GM23338 (cell line): ENCODE measurements around the gene GAPVD1. TPM values are rescaled to one million over a fixed set of nuclear protein-coding genes. Genes with fewer than 3 reads are reported as not detected.

Experiments
- ATAC-seq: fragments of 200-7000 bp; cut with Tn5 transposase; 3 replicates; pipeline ENCODE4 v1.9.1; 2020
- DNase-seq: peaks from one replicate; pipeline ENCODE4 v3.0.0-alpha.2; 2015; ENCODE audit warnings: low spot score
- H2AFZ ChIP-seq: fragments of 200-600 bp; sonication (generic); 2 replicates; pipeline ENCODE4 v1.8.0; 2016; ENCODE audit warnings: antibody characterized with exemption, mild to moderate bottlenecking, moderate library complexity
- H3F3A ChIP-seq: fragments of 200-600 bp; sonication (generic); replicated peaks from 2 replicates; pipeline ENCODE4 v1.8.0; 2017; ENCODE audit warnings: antibody characterized with exemption, mixed run types, low read depth
- H3K27ac ChIP-seq: fragments of 200-600 bp; sonication (generic); 2 replicates; pipeline ENCODE4 v1.6.1; 2016; ENCODE audit warnings: low read depth
- H3K27me3 ChIP-seq: fragments of 200-600 bp; sonication (generic); 2 replicates; pipeline ENCODE4 v1.8.0; 2016; ENCODE audit warnings: mild to moderate bottlenecking, mixed run types, moderate library complexity; ENCODE audit not compliant: insufficient read depth
- H3K36me3 ChIP-seq: fragments of 200-600 bp; sonication (generic); 2 replicates; pipeline ENCODE4 v1.8.0; 2016; ENCODE audit warnings: mild to moderate bottlenecking; ENCODE audit not compliant: insufficient read depth
- H3K4me1 ChIP-seq: fragments of 200-600 bp; sonication (generic); 2 replicates; pipeline ENCODE4 v1.8.0; 2016; ENCODE audit warnings: mild to moderate bottlenecking, moderate library complexity; ENCODE audit not compliant: insufficient read depth
- H3K4me2 ChIP-seq: fragments of 200-600 bp; sonication (generic); 2 replicates; pipeline ENCODE4 v1.7.1; 2017; ENCODE audit warnings: mixed run types
- H3K4me3 ChIP-seq: fragments of 200-600 bp; sonication (generic); 2 replicates; pipeline ENCODE4 v1.6.1; 2016; ENCODE audit warnings: mixed run types
- H3K79me2 ChIP-seq: fragments of 200-600 bp; sonication (generic); replicated peaks from 2 replicates; pipeline ENCODE4 v1.8.0; 2017; ENCODE audit warnings: mild to moderate bottlenecking; ENCODE audit not compliant: insufficient read depth
- H3K9me2 ChIP-seq: fragments of 200-600 bp; sonication (generic); 2 replicates; pipeline ENCODE4 v1.8.0; 2017; ENCODE audit not compliant: insufficient read depth
- H4K20me1 ChIP-seq: fragments of 200-600 bp; sonication (generic); replicated peaks from 2 replicates; pipeline ENCODE4 v1.8.0; 2017; ENCODE audit warnings: mild to moderate bottlenecking; ENCODE audit not compliant: insufficient read depth
- H3K27ac Mint-ChIP-seq: 2 replicates; pipeline ENCODE4 v1.8.0; 2020; ENCODE audit warnings: inconsistent platforms, mild to moderate bottlenecking, moderate library complexity, mixed read lengths
- H3K27me3 Mint-ChIP-seq: 3 replicates; pipeline ENCODE4 v1.8.0; 2022; ENCODE audit warnings: low read depth, mild to moderate bottlenecking, moderate library complexity, mixed read lengths, inconsistent platforms; ENCODE audit not compliant: insufficient read depth, poor library complexity
- H3K36me3 Mint-ChIP-seq: 3 replicates; pipeline ENCODE4 v1.8.0; 2021; ENCODE audit warnings: low read depth, mild to moderate bottlenecking, inconsistent platforms, moderate library complexity, mixed read lengths
- H3K4me1 Mint-ChIP-seq: 3 replicates; pipeline ENCODE4 v1.8.0; 2020; ENCODE audit warnings: mild to moderate bottlenecking, inconsistent platforms, mixed read lengths
- H3K4me3 Mint-ChIP-seq: 3 replicates; pipeline ENCODE4 v1.8.0; 2021; ENCODE audit warnings: moderate library complexity, mild to moderate bottlenecking, inconsistent platforms, mixed read lengths
- H3K9me3 Mint-ChIP-seq: 3 replicates; pipeline ENCODE4 v1.8.0; 2020; ENCODE audit warnings: moderate library complexity, mild to moderate bottlenecking, inconsistent platforms, mixed read lengths
- CREB1 ChIP-seq: fragments of 250-450 bp; sonication (Bioruptor Pico); IDR thresholded peaks from 2 replicates; pipeline ENCODE4 v1.5.0; 2020; ENCODE audit warnings: low read depth, mild to moderate bottlenecking, moderate library complexity
- EZH2 ChIP-seq: fragments of 200-600 bp; sonication (generic); IDR thresholded peaks from one replicate; pipeline ENCODE4 v1.8.0; 2017; ENCODE audit warnings: antibody characterized with exemption, mild to moderate bottlenecking, low read depth; ENCODE audit not compliant: unreplicated experiment
- EZH2phosphoT487 ChIP-seq: fragments of 200-600 bp; sonication (generic); IDR thresholded peaks from one replicate; pipeline ENCODE4 v1.8.1; 2018; ENCODE audit warnings: antibody characterized with exemption; ENCODE audit not compliant: unreplicated experiment
- JUNB ChIP-seq: IDR thresholded peaks from one replicate; pipeline ENCODE4 v1.6.1; 2016; ENCODE audit warnings: antibody characterized with exemption; ENCODE audit not compliant: unreplicated experiment
- NANOG ChIP-seq: IDR thresholded peaks from 2 replicates; pipeline ENCODE4 v1.6.1; 2016; ENCODE audit warnings: antibody characterized with exemption, borderline replicate concordance
- POLR2AphosphoS5 ChIP-seq: IDR thresholded peaks from 2 replicates; pipeline ENCODE4 v1.6.1; 2016; ENCODE audit warnings: antibody characterized with exemption, low read depth
- STAT1 ChIP-seq: IDR thresholded peaks from one replicate; pipeline ENCODE4 v1.6.1; 2016; ENCODE audit warnings: antibody characterized with exemption; ENCODE audit not compliant: unreplicated experiment
- ZNF114 ChIP-seq: fragments of 250-450 bp; sonication (Bioruptor Pico); IDR thresholded peaks from 2 replicates; pipeline ENCODE4 v1.5.0; 2020; ENCODE audit warnings: mild to moderate bottlenecking, moderate library complexity
- ZNF331 ChIP-seq: fragments of 250-450 bp; sonication (Bioruptor Pico); IDR thresholded peaks from 2 replicates; pipeline ENCODE4 v1.5.0; 2020; ENCODE audit warnings: low read depth, mild to moderate bottlenecking, moderate library complexity
- polyA plus RNA-seq: library from polyadenylated mRNA; unstranded; fragments of >200 nt; fragmentation: Nextera tagmentation; extraction: Ambion mirVana; gene quantifications from 2 replicates; pipeline ENCODE4 v1.2.1, GENCODE V29; 2016
- total RNA-seq: library from RNA; depleted of rRNA; stranded (reverse); fragments of >200 nt; shearing (Covaris generic); gene quantifications from 2 replicates; pipeline ENCODE4 v1.2.3, GENCODE V29; 2014
- TF ChIP-seq, protein P1 (sequence below), 2 experiments: fragments of 200-600 bp in 1 of 2; sonication (generic) in 1 of 2; conservative IDR thresholded peaks; 2 replicates each; pipeline versions ENCODE4 v1.5.1 to v1.6.1; 2016 to 2017; ENCODE audit warnings: antibody characterized with exemption in 2 of 2, low read depth in 2 of 2, mild to moderate bottlenecking in 2 of 2, moderate library complexity in 1 of 2
- TF ChIP-seq, protein P2 (sequence below): IDR thresholded peaks from one replicate; pipeline ENCODE4 v1.6.1; 2018; ENCODE audit warnings: antibody characterized with exemption; ENCODE audit not compliant: unreplicated experiment
- TF ChIP-seq, protein P3 (sequence below): fragments of 250-450 bp; sonication (Bioruptor Pico); IDR thresholded peaks from 2 replicates; pipeline ENCODE4 v1.5.0; 2020; ENCODE audit warnings: mild to moderate bottlenecking, moderate library complexity
- TF ChIP-seq, protein P4 (sequence below): IDR thresholded peaks from 2 replicates; pipeline ENCODE4 v1.6.1; 2016; ENCODE audit warnings: antibody characterized with exemption

GAPVD1 gene
- total and polyA plus RNA-seq, 2 experiments from 2014 or later = 19.2 to 34.6 TPM

DNA sequence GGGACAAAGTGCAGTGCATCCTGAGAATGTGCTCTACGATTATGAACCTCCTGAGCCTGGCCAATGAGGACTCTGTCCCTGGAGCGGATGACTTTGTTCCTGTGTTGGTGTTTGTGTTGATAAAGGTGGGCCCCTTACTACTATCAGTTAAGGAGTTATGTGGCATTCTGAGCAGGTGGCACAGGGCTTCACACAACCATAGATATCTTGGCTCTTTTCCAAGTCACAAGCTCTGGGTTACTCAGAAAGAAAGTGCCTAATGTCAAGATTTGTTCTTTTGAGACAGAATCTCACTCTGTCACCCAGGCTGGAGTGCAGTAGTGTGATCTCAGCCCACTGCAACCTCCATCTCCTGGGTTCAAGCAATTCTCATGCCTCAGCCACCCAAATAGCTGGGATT, 99.0 kb downstream of the GAPVD1 start:
- Histone ChIP-seq H3K4me2 (no peak overlapping the region), H3K4me1 (no peaks in the 10 kb centered on the region), H3K9me2 (no peaks in the 10 kb centered on the region), H3K79me2 (no peaks in the 10 kb centered on the region), H2AFZ (no peak overlapping the region), H3K36me3 (peaks cover 42% of the 10 kb centered on the region), H3K27me3 (no peaks in the 10 kb centered on the region), H3K27ac (no peak overlapping the region), H3K4me3 (no peak overlapping the region), H3F3A (0 out of 2 replicates have a peak, but pooled peaks cover 3% of the 10 kb centered on the region), H4K20me1 (no peaks in the 10 kb centered on the region)
- no peak overlapping the region for H3K4me3 Mint-ChIP-seq
- ATAC-seq = no peak
- TF ChIP-seq NANOG (no peak), EZH2phosphoT487 (no peak), JUNB (no peak), STAT1 (no peak), ZNF331 (CRISPR knock-in tag) (no peak), POLR2AphosphoS5 (no peak), CREB1 (no peak), ZNF114 (CRISPR knock-in tag) (no peak), EZH2 (no peak)
- TF ChIP-seq, protein P1, sequence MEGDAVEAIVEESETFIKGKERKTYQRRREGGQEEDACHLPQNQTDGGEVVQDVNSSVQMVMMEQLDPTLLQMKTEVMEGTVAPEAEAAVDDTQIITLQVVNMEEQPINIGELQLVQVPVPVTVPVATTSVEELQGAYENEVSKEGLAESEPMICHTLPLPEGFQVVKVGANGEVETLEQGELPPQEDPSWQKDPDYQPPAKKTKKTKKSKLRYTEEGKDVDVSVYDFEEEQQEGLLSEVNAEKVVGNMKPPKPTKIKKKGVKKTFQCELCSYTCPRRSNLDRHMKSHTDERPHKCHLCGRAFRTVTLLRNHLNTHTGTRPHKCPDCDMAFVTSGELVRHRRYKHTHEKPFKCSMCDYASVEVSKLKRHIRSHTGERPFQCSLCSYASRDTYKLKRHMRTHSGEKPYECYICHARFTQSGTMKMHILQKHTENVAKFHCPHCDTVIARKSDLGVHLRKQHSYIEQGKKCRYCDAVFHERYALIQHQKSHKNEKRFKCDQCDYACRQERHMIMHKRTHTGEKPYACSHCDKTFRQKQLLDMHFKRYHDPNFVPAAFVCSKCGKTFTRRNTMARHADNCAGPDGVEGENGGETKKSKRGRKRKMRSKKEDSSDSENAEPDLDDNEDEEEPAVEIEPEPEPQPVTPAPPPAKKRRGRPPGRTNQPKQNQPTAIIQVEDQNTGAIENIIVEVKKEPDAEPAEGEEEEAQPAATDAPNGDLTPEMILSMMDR (conservative IDR thresholded peaks at IDR 0.05; ENCODE audit: low read depth in 2 of 2) = no peak
- TF ChIP-seq, protein P2, sequence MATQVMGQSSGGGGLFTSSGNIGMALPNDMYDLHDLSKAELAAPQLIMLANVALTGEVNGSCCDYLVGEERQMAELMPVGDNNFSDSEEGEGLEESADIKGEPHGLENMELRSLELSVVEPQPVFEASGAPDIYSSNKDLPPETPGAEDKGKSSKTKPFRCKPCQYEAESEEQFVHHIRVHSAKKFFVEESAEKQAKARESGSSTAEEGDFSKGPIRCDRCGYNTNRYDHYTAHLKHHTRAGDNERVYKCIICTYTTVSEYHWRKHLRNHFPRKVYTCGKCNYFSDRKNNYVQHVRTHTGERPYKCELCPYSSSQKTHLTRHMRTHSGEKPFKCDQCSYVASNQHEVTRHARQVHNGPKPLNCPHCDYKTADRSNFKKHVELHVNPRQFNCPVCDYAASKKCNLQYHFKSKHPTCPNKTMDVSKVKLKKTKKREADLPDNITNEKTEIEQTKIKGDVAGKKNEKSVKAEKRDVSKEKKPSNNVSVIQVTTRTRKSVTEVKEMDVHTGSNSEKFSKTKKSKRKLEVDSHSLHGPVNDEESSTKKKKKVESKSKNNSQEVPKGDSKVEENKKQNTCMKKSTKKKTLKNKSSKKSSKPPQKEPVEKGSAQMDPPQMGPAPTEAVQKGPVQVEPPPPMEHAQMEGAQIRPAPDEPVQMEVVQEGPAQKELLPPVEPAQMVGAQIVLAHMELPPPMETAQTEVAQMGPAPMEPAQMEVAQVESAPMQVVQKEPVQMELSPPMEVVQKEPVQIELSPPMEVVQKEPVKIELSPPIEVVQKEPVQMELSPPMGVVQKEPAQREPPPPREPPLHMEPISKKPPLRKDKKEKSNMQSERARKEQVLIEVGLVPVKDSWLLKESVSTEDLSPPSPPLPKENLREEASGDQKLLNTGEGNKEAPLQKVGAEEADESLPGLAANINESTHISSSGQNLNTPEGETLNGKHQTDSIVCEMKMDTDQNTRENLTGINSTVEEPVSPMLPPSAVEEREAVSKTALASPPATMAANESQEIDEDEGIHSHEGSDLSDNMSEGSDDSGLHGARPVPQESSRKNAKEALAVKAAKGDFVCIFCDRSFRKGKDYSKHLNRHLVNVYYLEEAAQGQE = no peak
- TF ChIP-seq, protein P3, sequence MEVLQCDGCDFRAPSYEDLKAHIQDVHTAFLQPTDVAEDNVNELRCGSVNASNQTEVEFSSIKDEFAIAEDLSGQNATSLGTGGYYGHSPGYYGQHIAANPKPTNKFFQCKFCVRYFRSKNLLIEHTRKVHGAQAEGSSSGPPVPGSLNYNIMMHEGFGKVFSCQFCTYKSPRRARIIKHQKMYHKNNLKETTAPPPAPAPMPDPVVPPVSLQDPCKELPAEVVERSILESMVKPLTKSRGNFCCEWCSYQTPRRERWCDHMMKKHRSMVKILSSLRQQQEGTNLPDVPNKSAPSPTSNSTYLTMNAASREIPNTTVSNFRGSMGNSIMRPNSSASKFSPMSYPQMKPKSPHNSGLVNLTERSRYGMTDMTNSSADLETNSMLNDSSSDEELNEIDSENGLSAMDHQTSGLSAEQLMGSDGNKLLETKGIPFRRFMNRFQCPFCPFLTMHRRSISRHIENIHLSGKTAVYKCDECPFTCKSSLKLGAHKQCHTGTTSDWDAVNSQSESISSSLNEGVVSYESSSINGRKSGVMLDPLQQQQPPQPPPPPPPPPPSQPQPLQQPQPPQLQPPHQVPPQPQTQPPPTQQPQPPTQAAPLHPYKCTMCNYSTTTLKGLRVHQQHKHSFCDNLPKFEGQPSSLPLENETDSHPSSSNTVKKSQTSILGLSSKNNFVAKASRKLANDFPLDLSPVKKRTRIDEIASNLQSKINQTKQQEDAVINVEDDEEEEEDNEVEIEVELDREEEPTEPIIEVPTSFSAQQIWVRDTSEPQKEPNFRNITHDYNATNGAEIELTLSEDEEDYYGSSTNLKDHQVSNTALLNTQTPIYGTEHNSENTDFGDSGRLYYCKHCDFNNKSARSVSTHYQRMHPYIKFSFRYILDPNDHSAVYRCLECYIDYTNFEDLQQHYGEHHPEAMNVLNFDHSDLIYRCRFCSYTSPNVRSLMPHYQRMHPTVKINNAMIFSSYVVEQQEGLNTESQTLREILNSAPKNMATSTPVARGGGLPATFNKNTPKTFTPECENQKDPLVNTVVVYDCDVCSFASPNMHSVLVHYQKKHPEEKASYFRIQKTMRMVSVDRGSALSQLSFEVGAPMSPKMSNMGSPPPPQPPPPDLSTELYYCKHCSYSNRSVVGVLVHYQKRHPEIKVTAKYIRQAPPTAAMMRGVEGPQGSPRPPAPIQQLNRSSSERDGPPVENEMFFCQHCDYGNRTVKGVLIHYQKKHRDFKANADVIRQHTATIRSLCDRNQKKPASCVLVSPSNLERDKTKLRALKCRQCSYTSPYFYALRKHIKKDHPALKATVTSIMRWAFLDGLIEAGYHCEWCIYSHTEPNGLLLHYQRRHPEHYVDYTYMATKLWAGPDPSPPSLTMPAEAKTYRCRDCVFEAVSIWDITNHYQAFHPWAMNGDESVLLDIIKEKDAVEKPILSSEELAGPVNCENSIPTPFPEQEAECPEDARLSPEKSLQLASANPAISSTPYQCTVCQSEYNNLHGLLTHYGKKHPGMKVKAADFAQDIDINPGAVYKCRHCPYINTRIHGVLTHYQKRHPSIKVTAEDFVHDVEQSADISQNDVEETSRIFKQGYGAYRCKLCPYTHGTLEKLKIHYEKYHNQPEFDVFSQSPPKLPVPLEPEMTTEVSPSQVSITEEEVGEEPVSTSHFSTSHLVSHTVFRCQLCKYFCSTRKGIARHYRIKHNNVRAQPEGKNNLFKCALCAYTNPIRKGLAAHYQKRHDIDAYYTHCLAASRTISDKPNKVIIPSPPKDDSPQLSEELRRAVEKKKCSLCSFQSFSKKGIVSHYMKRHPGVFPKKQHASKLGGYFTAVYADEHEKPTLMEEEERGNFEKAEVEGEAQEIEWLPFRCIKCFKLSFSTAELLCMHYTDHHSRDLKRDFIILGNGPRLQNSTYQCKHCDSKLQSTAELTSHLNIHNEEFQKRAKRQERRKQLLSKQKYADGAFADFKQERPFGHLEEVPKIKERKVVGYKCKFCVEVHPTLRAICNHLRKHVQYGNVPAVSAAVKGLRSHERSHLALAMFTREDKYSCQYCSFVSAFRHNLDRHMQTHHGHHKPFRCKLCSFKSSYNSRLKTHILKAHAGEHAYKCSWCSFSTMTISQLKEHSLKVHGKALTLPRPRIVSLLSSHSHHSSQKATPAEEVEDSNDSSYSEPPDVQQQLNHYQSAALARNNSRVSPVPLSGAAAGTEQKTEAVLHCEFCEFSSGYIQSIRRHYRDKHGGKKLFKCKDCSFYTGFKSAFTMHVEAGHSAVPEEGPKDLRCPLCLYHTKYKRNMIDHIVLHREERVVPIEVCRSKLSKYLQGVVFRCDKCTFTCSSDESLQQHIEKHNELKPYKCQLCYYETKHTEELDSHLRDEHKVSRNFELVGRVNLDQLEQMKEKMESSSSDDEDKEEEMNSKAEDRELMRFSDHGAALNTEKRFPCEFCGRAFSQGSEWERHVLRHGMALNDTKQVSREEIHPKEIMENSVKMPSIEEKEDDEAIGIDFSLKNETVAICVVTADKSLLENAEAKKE (CRISPR knock-in tag) = no peak
- TF ChIP-seq, protein P4, sequence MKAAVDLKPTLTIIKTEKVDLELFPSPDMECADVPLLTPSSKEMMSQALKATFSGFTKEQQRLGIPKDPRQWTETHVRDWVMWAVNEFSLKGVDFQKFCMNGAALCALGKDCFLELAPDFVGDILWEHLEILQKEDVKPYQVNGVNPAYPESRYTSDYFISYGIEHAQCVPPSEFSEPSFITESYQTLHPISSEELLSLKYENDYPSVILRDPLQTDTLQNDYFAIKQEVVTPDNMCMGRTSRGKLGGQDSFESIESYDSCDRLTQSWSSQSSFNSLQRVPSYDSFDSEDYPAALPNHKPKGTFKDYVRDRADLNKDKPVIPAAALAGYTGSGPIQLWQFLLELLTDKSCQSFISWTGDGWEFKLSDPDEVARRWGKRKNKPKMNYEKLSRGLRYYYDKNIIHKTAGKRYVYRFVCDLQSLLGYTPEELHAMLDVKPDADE = no peak
- H3K9me3 Mint-ChIP-seq = no peaks in the 10 kb centered on the region
- DNase-seq = no peak
- no peaks in the 10 kb centered on the region for H3K4me1 Mint-ChIP-seq
- H3K27ac Mint-ChIP-seq = no peak overlapping the region
- H3K27me3 Mint-ChIP-seq = no peaks in the 10 kb centered on the region
- peaks cover 25% of the 10 kb centered on the region for H3K36me3 Mint-ChIP-seq
